Left renal pelvis (tissue), 4 donors: ENCODE results near the gene METTL9. TPM values are rescaled to one million over a fixed set of nuclear protein-coding genes. Genes with fewer than 3 reads are reported as not detected.
"Not testable (repeated sequence)": the region's sequence is repeated elsewhere in the genome, so short reads cannot be mapped to it uniquely, and the experiment has no call there.

ENCODE experiments used
- DNase-seq, 4 donors: peaks; one replicate each; pipeline ENCODE4 v3.0.0-alpha.2; 2013; ENCODE audit warnings: low read depth in 4 of 4, low spot score in 3 of 4
- polyA plus RNA-seq, 4 donors: library from polyadenylated mRNA; unstranded; fragments of 120-200 nt; gene quantifications; one replicate each; pipeline ENCODE4 v1.2.1, GENCODE V29; 2013; ENCODE audit not compliant: insufficient read length in 4 of 4

The METTL9 gene
- polyA plus RNA-seq, 4 donors, result 146 to 285 (median 255) TPM

- DNase-seq, result no peak
Observed at GRCh38 chr16:21654466-21654865, 55.1 kb downstream of the METTL9 start.

GRCh38 chr16:21654881-21655280 is 55.5 kb downstream of the METTL9 start:
- no peak for DNase-seq

- DNase-seq, result no peak
Observed at GRCh38 chr16:21656795-21657768, 57.7 kb downstream of the METTL9 start.

- DNase-seq, result no peak
Observed at GRCh38 chr16:21659124-21659523, 59.7 kb downstream of the METTL9 start.

GRCh38 chr16:21663889-21664647 is 64.7 kb downstream of the METTL9 start, which contains the start of gene OTOA:
OTOA (plus strand) TSS chr16:21663968; CDS start chr16:21678515, 14,547 bp downstream.
- no peak for DNase-seq

- no peak for DNase-seq
Observed at GRCh38 chr16:21664801-21665492, 65.6 kb downstream of the METTL9 start.

- DNase-seq, result no peak
Observed at GRCh38 chr16:21666772-21667171, 67.4 kb downstream of the METTL9 start.

- DNase-seq, result no peak
Observed at GRCh38 chr16:21667575-21667974, 68.2 kb downstream of the METTL9 start.

GRCh38 chr16:21673469-21673868 is 74.1 kb downstream of the METTL9 start:
- no peak for DNase-seq

- DNase-seq, result not testable (repeated sequence)
Observed at GRCh38 chr16:21674456-21674855, 75.1 kb downstream of the METTL9 start.

- not testable (repeated sequence) for DNase-seq
Observed at GRCh38 chr16:21680714-21681113, 81.3 kb downstream of the METTL9 start.

GRCh38 chr16:21683184-21683583 is 83.8 kb downstream of the METTL9 start:
- no peak for DNase-seq

GRCh38 chr16:21684199-21684598 is 84.8 kb downstream of the METTL9 start:
- no peak for DNase-seq

- no peak for DNase-seq
Observed at GRCh38 chr16:21685034-21685455, 85.7 kb downstream of the METTL9 start.

- no peak for DNase-seq
Observed at GRCh38 chr16:21689107-21689506, 89.7 kb downstream of the METTL9 start.

- not testable (repeated sequence) for DNase-seq
Observed at GRCh38 chr16:21690967-21691366, 91.6 kb downstream of the METTL9 start.

- no peak for DNase-seq
Observed at GRCh38 chr16:21694609-21695008, 95.2 kb downstream of the METTL9 start.

GRCh38 chr16:21697032-21697431 is 97.7 kb downstream of the METTL9 start:
- DNase-seq, result no peak

- DNase-seq, result no peak
Observed at GRCh38 chr16:21698169-21699032, 99.0 kb downstream of the METTL9 start.

- no peak for DNase-seq
Observed at GRCh38 chr16:21701271-21701670, 101.9 kb downstream of the METTL9 start.
